IMR-90 (cell line): ENCODE data around the gene AXIN1. TPM values are rescaled to one million over a fixed set of nuclear protein-coding genes. Genes with fewer than 3 reads are reported as not detected.

Source experiments
- ATAC-seq: fragments of 200-7000 bp; cut with Tn5 transposase; 2 replicates; pipeline ENCODE4 v1.9.1; 2020; ENCODE audit warnings: low read depth, mild to moderate bottlenecking, moderate library complexity
- BruUV-seq: library from RNA; stranded (reverse); fragments of 400-500 nt; replicated peaks from 2 replicates; lab custom pipeline; 2021; lab: Mats Ljungman, UMichigan
- CTCF ChIA-PET: fragments of 300-600 bp; formaldehyde crosslinking; extraction: SDS; loops from one replicate; lab custom pipeline; 2021; ENCODE audit warnings: antibody characterized with exemption; lab: Yijun Ruan, JAX
- POLR2A ChIA-PET: fragments of 300-600 bp; sonication (Branson Sonifier 250); formaldehyde crosslinking; loops from one replicate; lab custom pipeline; 2022; ENCODE audit warnings: antibody characterized with exemption; ENCODE audit not compliant: unreplicated experiment; lab: Charles Lee
- DNase-seq: peaks from one replicate; pipeline ENCODE4 v3.0.0; 2013
- H2AFZ ChIP-seq: replicated peaks from 2 replicates; pipeline ENCODE3; 2013; ENCODE audit warnings: low read length, mild to moderate bottlenecking; ENCODE audit not compliant: poor library complexity
- H2AK5ac ChIP-seq: 2 replicates; pipeline ENCODE4 v1.6.1; 2013; ENCODE audit warnings: low read depth, low read length, inconsistent platforms
- H2AK9ac ChIP-seq: replicated peaks from 2 replicates; pipeline ENCODE3; 2013; ENCODE audit warnings: mild to moderate bottlenecking, low read depth, low read length, moderate library complexity; ENCODE audit not compliant: poor library complexity
- H2BK120ac ChIP-seq: 2 replicates; pipeline ENCODE4 v1.6.1; 2013; ENCODE audit warnings: low read depth, low read length, inconsistent platforms
- H2BK15ac ChIP-seq: 3 replicates; pipeline ENCODE4 v1.6.1; 2013; ENCODE audit warnings: low read depth, low read length, inconsistent platforms
- H2BK20ac ChIP-seq: 2 replicates; pipeline ENCODE4 v1.6.1; 2013; ENCODE audit warnings: low read depth, mild to moderate bottlenecking, inconsistent platforms, low read length, moderate library complexity
- H2BK5ac ChIP-seq: 2 replicates; pipeline ENCODE4 v1.6.1; 2013; ENCODE audit warnings: mild to moderate bottlenecking, low read depth, low read length, inconsistent platforms; ENCODE audit not compliant: poor library complexity, severe bottlenecking
- H3K14ac ChIP-seq: replicated peaks from 2 replicates; pipeline ENCODE4 v1.6.1; 2013; ENCODE audit warnings: low read depth, low read length, inconsistent platforms
- H3K18ac ChIP-seq: 2 replicates; pipeline ENCODE4 v1.6.1; 2013; ENCODE audit warnings: low read depth, low read length, control low read depth
- H3K23ac ChIP-seq: 2 replicates; pipeline ENCODE4 v1.6.1; 2013; ENCODE audit warnings: low read depth, low read length, inconsistent platforms
- H3K27ac ChIP-seq: 2 replicates; pipeline ENCODE4 v1.5.1; 2013; ENCODE audit warnings: mild to moderate bottlenecking, control low read depth, low read length; ENCODE audit not compliant: insufficient read depth
- H3K27me3 ChIP-seq: 2 replicates; pipeline ENCODE4 v1.6.1; 2013; ENCODE audit warnings: low read length; ENCODE audit not compliant: control insufficient read depth, insufficient read depth
- H3K36me3 ChIP-seq: 2 replicates; pipeline ENCODE4 v1.6.1; 2013; ENCODE audit warnings: low read length, mixed read lengths; ENCODE audit not compliant: control insufficient read depth, insufficient read depth
- H3K4ac ChIP-seq: 2 replicates; pipeline ENCODE4 v1.6.1; 2013; ENCODE audit warnings: low read depth, low read length, inconsistent platforms
- H3K4me1 ChIP-seq: 2 replicates; pipeline ENCODE4 v1.6.1; 2013; ENCODE audit warnings: low read length, mixed read lengths; ENCODE audit not compliant: control insufficient read depth, insufficient read depth
- H3K4me2 ChIP-seq: 2 replicates; pipeline ENCODE4 v1.6.1; 2013; ENCODE audit warnings: low read depth, mild to moderate bottlenecking, control low read depth, low read length, moderate library complexity
- H3K4me3 ChIP-seq: 2 replicates; pipeline ENCODE4 v1.5.1; 2013; ENCODE audit warnings: low read depth, mild to moderate bottlenecking, control low read depth, low read length, moderate library complexity; ENCODE audit not compliant: insufficient read depth
- H3K56ac ChIP-seq: 2 replicates; pipeline ENCODE4 v1.6.1; 2013; ENCODE audit warnings: low read length, inconsistent platforms; ENCODE audit not compliant: insufficient read depth; ENCODE audit errors: extremely low read depth
- H3K79me1 ChIP-seq, 2 experiments: 2 replicates each; pipeline ENCODE4 v1.6.1; 2013; ENCODE audit warnings: low read length in 2 of 2, inconsistent platforms in 1 of 2, low read depth in 1 of 2
- H3K9ac ChIP-seq: 2 replicates; pipeline ENCODE4 v1.6.1; 2013; ENCODE audit warnings: low read depth, low read length, control low read depth
- H3K9me1 ChIP-seq: 2 replicates; pipeline ENCODE4 v1.6.1; 2013; ENCODE audit warnings: low read length, inconsistent platforms; ENCODE audit not compliant: insufficient read depth
- H3K9me3 ChIP-seq: 2 replicates; pipeline ENCODE4 v1.6.1; 2013; ENCODE audit warnings: low read length; ENCODE audit not compliant: control insufficient read depth, insufficient read depth
- H4K20me1 ChIP-seq: 2 replicates; pipeline ENCODE4 v1.6.1; 2013; ENCODE audit warnings: low read length, inconsistent platforms; ENCODE audit not compliant: insufficient read depth
- H4K5ac ChIP-seq: 2 replicates; pipeline ENCODE4 v1.6.1; 2013; ENCODE audit warnings: mild to moderate bottlenecking, low read depth, low read length, control low read depth
- H4K8ac ChIP-seq, 2 experiments: 2 replicates each; pipeline ENCODE4 v1.6.1; 2013; ENCODE audit warnings: low read depth in 2 of 2, low read length in 2 of 2, control low read depth in 1 of 2, inconsistent platforms in 1 of 2
- H4K91ac ChIP-seq: 2 replicates; pipeline ENCODE4 v1.6.1; 2013; ENCODE audit warnings: low read depth, low read length, inconsistent platforms; ENCODE audit not compliant: insufficient read depth
- FOS ChIP-seq: fragments of 150-350 bp; IDR thresholded peaks from 2 replicates; pipeline ENCODE4 v1.6.1; 2016; ENCODE audit warnings: low read depth, low read length
- NFE2L2 ChIP-seq: fragments of 150-350 bp; IDR thresholded peaks from 2 replicates; pipeline ENCODE4 v1.6.1; 2016; ENCODE audit warnings: low read depth, mild to moderate bottlenecking, low read length
- WGBS, 2 experiments: methylation state at CpG; one replicate each; pipeline versions ENCODE4 v1.1.5 to v1.1.7; 2013; ENCODE audit warnings: missing lambda C conversion rate in 2 of 2; ENCODE audit not compliant: insufficient read length in 1 of 2; ENCODE audit errors: extremely low coverage in 2 of 2; 5-methylcytosine and 5-hydroxymethylcytosine counted together
- dilution Hi-C: fragments of 300-500 bp; cut with HindIII; formaldehyde crosslinking; loops from one replicate; pipeline ENCODE4 v1.14.3; 2018; ENCODE audit warnings: low sequenced_read_pairs; ENCODE audit not compliant: unreplicated experiment
- in situ Hi-C: fragments of 300-500 bp; cut with MboI; formaldehyde crosslinking; loops from 3 replicates; pipeline ENCODE4 v1.14.3; 2019; ENCODE audit warnings: low sequenced_read_pairs, inconsistent platforms, mixed read lengths
- intact Hi-C: fragments of 100-400 bp; cut with micrococcal nuclease; formaldehyde crosslinking; loops from 2 replicates; pipeline ENCODE4 v1.10.0; 2022
- polyA plus RNA-seq, 3 experiments: library from polyadenylated mRNA; depleted of rRNA; stranded (reverse); fragments of >200 nt; gene quantifications; 2 replicates each; pipeline ENCODE4 v1.2.3, GENCODE V29; 2012; ENCODE audit warnings: low replicate concordance in 1 of 3
- total RNA-seq: library from RNA; depleted of rRNA; stranded (reverse); fragments of >200 nt; gene quantifications from 2 replicates; pipeline ENCODE4 v1.2.3, GENCODE V29; 2012

Gene AXIN1
- total and polyA plus RNA-seq, 2 of the 4 experiments (the other 2 are of a cell fraction), result 10.9 to 14.2 TPM

- Histone ChIP-seq H2BK120ac (no peak within 1 kb of the TSS), H3K36me3 (no peaks in the 10 kb centered on the region), H2AK9ac (no peak within 1 kb of the TSS), H3K9me1 (no peaks in the 10 kb centered on the region), H3K4me1 (no peaks in the 10 kb centered on the region), H2BK15ac (no peak within 1 kb of the TSS), H3K18ac (no peak within 1 kb of the TSS), H3K4ac (no peak within 1 kb of the TSS), H2BK5ac (no peak within 1 kb of the TSS), H4K8ac (no peak within 1 kb of the TSS), H3K56ac (no peak within 1 kb of the TSS), H2AFZ (peak within 1 kb of the TSS; percentile 63), H4K91ac (no peak within 1 kb of the TSS), H3K9me3 (no peaks in the 10 kb centered on the region), H3K79me1 (no peaks in the 10 kb centered on the region), H2AK5ac (no peak within 1 kb of the TSS), H4K20me1 (no peaks in the 10 kb centered on the region; the same call in 1 of the 2 replicates), H3K23ac (no peak within 1 kb of the TSS), H3K14ac (no peak within 1 kb of the TSS), H3K9ac (no peak within 1 kb of the TSS), H3K4me2 (peak within 1 kb of the TSS; percentile 46; the same call in 1 of the 2 replicates), H2BK20ac (no peak within 1 kb of the TSS), H3K4me3 (peak within 1 kb of the TSS; percentile 32), H3K27me3 (peaks cover 38% of the 10 kb centered on the region), H4K5ac (no peak within 1 kb of the TSS), H3K27ac (no peak within 1 kb of the TSS)
- peak; percentile 62 for ATAC-seq
- 0% methylated on average over 17 of the region's 54 CpGs; no CpG with 5 or more reads in 1 of the 2 experiments for WGBS, 2 experiments
- TF ChIP-seq NFE2L2, result no peak
- TF ChIP-seq FOS, result no peak
- ChIA-PET POLR2A (no interaction called here), CTCF (no interaction called here)
- intact Hi-C loops (no loop called here), dilution Hi-C loops (no loop called here), in situ Hi-C loops (no loop called here)
- no peak for DNase-seq
- BruUV-seq, result no TSS peak
Measured at GRCh38 chr16:280552-280951, 72.0 kb downstream of the AXIN1 start, which contains the start of gene ARHGDIG. ARHGDIG (plus strand) TSS chr16:280591; CDS start chr16:280681, 90 bp downstream.
